ENCODE data around the gene NKAIN2.
"Not testable (repeated sequence)": the region's sequence is repeated elsewhere in the genome, so short reads cannot be mapped to it uniquely, and the experiment has no call there.

The NKAIN2 gene

GRCh38 chr6:124462750-124463149 lies 659.1 kb downstream of the NKAIN2 start:
- no peaks in the 10 kb centered on the region for H3K36me3 ChIP-seq (ENCODE audit: insufficient read depth, low read length)
- no peaks in the 10 kb centered on the region for H3K9me3 ChIP-seq (ENCODE audit: low read length)
- no peaks in the 10 kb centered on the region for H3K4me1 ChIP-seq (ENCODE audit: insufficient read depth, low read length)
- H3K4me3 ChIP-seq (ENCODE audit: low read length), result no peak overlapping the region
- no peaks in the 10 kb centered on the region for H3K27me3 ChIP-seq (ENCODE audit: insufficient read depth, low read length)
- H2AFZ ChIP-seq (ENCODE audit: low read depth, low read length), result no peak overlapping the region

GRCh38 chr6:124463271-124463670 lies 659.6 kb downstream of the NKAIN2 start:
- no peaks in the 10 kb centered on the region for H3K27me3 ChIP-seq (ENCODE audit: insufficient read depth, low read length)
- H3K36me3 ChIP-seq (ENCODE audit: insufficient read depth, low read length), result no peaks in the 10 kb centered on the region
- no peaks in the 10 kb centered on the region for H3K9me3 ChIP-seq (ENCODE audit: low read length)
- H3K4me3 ChIP-seq (ENCODE audit: low read length), result no peak overlapping the region
- H3K4me1 ChIP-seq (ENCODE audit: insufficient read depth, low read length), result no peaks in the 10 kb centered on the region
- no peak overlapping the region for H2AFZ ChIP-seq (ENCODE audit: low read depth, low read length)

GRCh38 chr6:124464600-124464999 lies 660.9 kb downstream of the NKAIN2 start:
- H3K36me3 ChIP-seq (ENCODE audit: insufficient read depth, low read length); H3K9me3 ChIP-seq (ENCODE audit: low read length); H3K4me1 ChIP-seq (ENCODE audit: insufficient read depth, low read length); H3K27me3 ChIP-seq (ENCODE audit: insufficient read depth, low read length); H2AFZ ChIP-seq (ENCODE audit: low read depth, low read length); H3K4me3 ChIP-seq (ENCODE audit: low read length): not testable (repeated sequence)

GRCh38 chr6:124466949-124467348 lies 663.3 kb downstream of the NKAIN2 start:
- no peak overlapping the region for H3K4me3 ChIP-seq (ENCODE audit: low read length)
- H3K4me1 ChIP-seq (ENCODE audit: insufficient read depth, low read length), result no peaks in the 10 kb centered on the region
- no peaks in the 10 kb centered on the region for H3K36me3 ChIP-seq (ENCODE audit: insufficient read depth, low read length)
- no peak overlapping the region for H2AFZ ChIP-seq (ENCODE audit: low read depth, low read length)
- no peaks in the 10 kb centered on the region for H3K9me3 ChIP-seq (ENCODE audit: low read length)
- no peaks in the 10 kb centered on the region for H3K27me3 ChIP-seq (ENCODE audit: insufficient read depth, low read length)

GRCh38 chr6:124467366-124467765 lies 663.7 kb downstream of the NKAIN2 start:
- H3K4me3 ChIP-seq (ENCODE audit: low read length), result no peak overlapping the region
- H2AFZ ChIP-seq (ENCODE audit: low read depth, low read length), result no peak overlapping the region
- no peaks in the 10 kb centered on the region for H3K9me3 ChIP-seq (ENCODE audit: low read length)
- no peaks in the 10 kb centered on the region for H3K36me3 ChIP-seq (ENCODE audit: insufficient read depth, low read length)
- no peaks in the 10 kb centered on the region for H3K4me1 ChIP-seq (ENCODE audit: insufficient read depth, low read length)
- no peaks in the 10 kb centered on the region for H3K27me3 ChIP-seq (ENCODE audit: insufficient read depth, low read length)

GRCh38 chr6:124470803-124471202 lies 667.1 kb downstream of the NKAIN2 start:
- H2AFZ ChIP-seq (ENCODE audit: low read depth, low read length), result no peak overlapping the region

GRCh38 chr6:124475176-124475575 lies 671.5 kb downstream of the NKAIN2 start:
- no peak overlapping the region for H2AFZ ChIP-seq (ENCODE audit: low read depth, low read length)
- H3K27me3 ChIP-seq (ENCODE audit: insufficient read depth, low read length), result no peaks in the 10 kb centered on the region
- no peaks in the 10 kb centered on the region for H3K9me3 ChIP-seq (ENCODE audit: low read length)
- no peak overlapping the region for H3K4me3 ChIP-seq (ENCODE audit: low read length)
- H3K36me3 ChIP-seq (ENCODE audit: insufficient read depth, low read length), result no peaks in the 10 kb centered on the region
- H3K4me1 ChIP-seq (ENCODE audit: insufficient read depth, low read length), result peaks cover 16% of the 10 kb centered on the region

More at GRCh38 chr6:124470803-124471202, 667.1 kb downstream of the NKAIN2 start:
- H3K9me3 ChIP-seq (ENCODE audit: low read length), result no peaks in the 10 kb centered on the region
- H3K36me3 ChIP-seq (ENCODE audit: insufficient read depth, low read length), result no peaks in the 10 kb centered on the region
- H3K27me3 ChIP-seq (ENCODE audit: insufficient read depth, low read length), result no peaks in the 10 kb centered on the region
- no peak overlapping the region for H3K4me3 ChIP-seq (ENCODE audit: low read length)
- H3K4me1 ChIP-seq (ENCODE audit: insufficient read depth, low read length), result no peaks in the 10 kb centered on the region

GRCh38 chr6:124478906-124479305 lies 675.2 kb downstream of the NKAIN2 start:
- H3K36me3 ChIP-seq (ENCODE audit: insufficient read depth, low read length), result no peaks in the 10 kb centered on the region
- H3K27me3 ChIP-seq (ENCODE audit: insufficient read depth, low read length), result no peaks in the 10 kb centered on the region
- no peaks in the 10 kb centered on the region for H3K9me3 ChIP-seq (ENCODE audit: low read length)
- no peak overlapping the region for H3K4me3 ChIP-seq (ENCODE audit: low read length)
- peaks cover 17% of the 10 kb centered on the region for H3K4me1 ChIP-seq (ENCODE audit: insufficient read depth, low read length)
- H2AFZ ChIP-seq (ENCODE audit: low read depth, low read length), result no peak overlapping the region

GRCh38 chr6:124479991-124480430 lies 676.3 kb downstream of the NKAIN2 start:
- no peaks in the 10 kb centered on the region for H3K27me3 ChIP-seq (ENCODE audit: insufficient read depth, low read length)
- H3K9me3 ChIP-seq (ENCODE audit: low read length), result no peaks in the 10 kb centered on the region
- no peaks in the 10 kb centered on the region for H3K36me3 ChIP-seq (ENCODE audit: insufficient read depth, low read length)
- H3K4me3 ChIP-seq (ENCODE audit: low read length), result no peak overlapping the region
- no peak overlapping the region for H2AFZ ChIP-seq (ENCODE audit: low read depth, low read length)
- peaks cover 17% of the 10 kb centered on the region for H3K4me1 ChIP-seq (ENCODE audit: insufficient read depth, low read length)

GRCh38 chr6:124482071-124482491 lies 678.4 kb downstream of the NKAIN2 start:
- Histone ChIP-seq H3K36me3 (ENCODE audit: insufficient read depth, low read length) (no peaks in the 10 kb centered on the region), H3K27me3 (ENCODE audit: insufficient read depth, low read length) (no peaks in the 10 kb centered on the region), H3K4me1 (ENCODE audit: insufficient read depth, low read length) (peaks cover 17% of the 10 kb centered on the region), H2AFZ (ENCODE audit: low read depth, low read length) (no peak overlapping the region), H3K9me3 (ENCODE audit: low read length) (no peaks in the 10 kb centered on the region), H3K4me3 (ENCODE audit: low read length) (no peak overlapping the region)

GRCh38 chr6:124487623-124488431 lies 684.2 kb downstream of the NKAIN2 start:
- Histone ChIP-seq H2AFZ (ENCODE audit: low read depth, low read length) (no peak overlapping the region), H3K9me3 (ENCODE audit: low read length) (no peaks in the 10 kb centered on the region), H3K4me3 (ENCODE audit: low read length) (no peak overlapping the region), H3K27me3 (ENCODE audit: insufficient read depth, low read length) (no peaks in the 10 kb centered on the region), H3K36me3 (ENCODE audit: insufficient read depth, low read length) (no peaks in the 10 kb centered on the region), H3K4me1 (ENCODE audit: insufficient read depth, low read length) (no peaks in the 10 kb centered on the region)

- Histone ChIP-seq H3K4me1 (ENCODE audit: insufficient read depth, low read length) (no peaks in the 10 kb centered on the region), H2AFZ (ENCODE audit: low read depth, low read length) (no peak overlapping the region), H3K36me3 (ENCODE audit: insufficient read depth, low read length) (no peaks in the 10 kb centered on the region), H3K4me3 (ENCODE audit: low read length) (no peak overlapping the region), H3K9me3 (ENCODE audit: low read length) (no peaks in the 10 kb centered on the region), H3K27me3 (ENCODE audit: insufficient read depth, low read length) (no peaks in the 10 kb centered on the region)
These were observed 686.5 kb downstream of the NKAIN2 start for GRCh38 chr6:124490122-124490521.

GRCh38 chr6:124493259-124493658 lies 689.6 kb downstream of the NKAIN2 start:
- no peaks in the 10 kb centered on the region for H3K27me3 ChIP-seq (ENCODE audit: insufficient read depth, low read length)
- H3K36me3 ChIP-seq (ENCODE audit: insufficient read depth, low read length), result no peaks in the 10 kb centered on the region
- H3K4me3 ChIP-seq (ENCODE audit: low read length), result no peak overlapping the region
- H3K4me1 ChIP-seq (ENCODE audit: insufficient read depth, low read length), result no peaks in the 10 kb centered on the region
- no peak overlapping the region for H2AFZ ChIP-seq (ENCODE audit: low read depth, low read length)
- H3K9me3 ChIP-seq (ENCODE audit: low read length), result no peaks in the 10 kb centered on the region
